Peyer's patch (tissue), 4 donors: ENCODE measurements around the gene SCGB1C1.

Source experiments
- CTCF ChIP-seq, 6 experiments: fragments of 450-650 bp in 4 of 6; fragments of 200-600 bp in 2 of 6; sonication (generic) in 1 of 6; IDR thresholded peaks; one replicate each; pipeline ENCODE4 v1.5.1; 2017 to 2019; ENCODE audit warnings: antibody characterized with exemption in 6 of 6, mild to moderate bottlenecking in 3 of 6, moderate library complexity in 1 of 6
- POLR2A ChIP-seq, 2 donors: fragments of 450-650 bp; IDR thresholded peaks; one replicate each; pipeline ENCODE4 v1.5.1; 2017; ENCODE audit warnings: antibody characterized with exemption in 2 of 2, mild to moderate bottlenecking in 2 of 2, moderate library complexity in 2 of 2

DNA sequence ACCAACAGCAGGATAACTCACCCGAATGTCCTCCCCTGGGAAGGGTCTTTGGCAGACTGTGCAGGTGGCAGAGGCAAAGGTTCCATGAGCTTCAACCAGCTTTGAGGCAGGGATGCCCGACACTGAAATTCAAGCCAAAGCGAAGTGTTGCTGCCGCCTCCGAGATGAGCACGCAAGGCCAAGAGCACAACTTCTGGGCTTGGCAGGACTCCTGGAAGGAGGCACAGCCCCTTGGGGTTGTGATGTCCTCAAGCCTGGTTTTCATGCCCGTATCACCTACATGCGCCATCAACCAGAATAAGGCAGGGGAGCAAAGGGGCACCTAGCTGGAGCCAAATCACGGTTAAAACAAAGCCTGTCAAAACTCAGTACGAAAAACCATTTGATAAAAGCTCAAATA lies 37.6 kb downstream of the SCGB1C1 start:
- TF ChIP-seq POLR2A (IDR thresholded peaks at IDR 0.05) = no peak
- TF ChIP-seq CTCF (IDR thresholded peaks at IDR 0.05) = no peak
